ENCODE data around the gene ZNF774. TPM values are rescaled to one million over a fixed set of nuclear protein-coding genes. Genes with fewer than 3 reads are reported as not detected.
"Not testable (repeated sequence)": the region's sequence is repeated elsewhere in the genome, so short reads cannot be mapped to it uniquely, and the experiment has no call there.

Gene ZNF774
- polyA plus RNA-seq (2011; rRNA removed) (0.54 and 1.6 TPM in 2 replicates), polyA minus RNA-seq (2011; rRNA and poly(A)+ RNA removed) (0.47 and 0.67 TPM in 2 replicates)

DNA sequence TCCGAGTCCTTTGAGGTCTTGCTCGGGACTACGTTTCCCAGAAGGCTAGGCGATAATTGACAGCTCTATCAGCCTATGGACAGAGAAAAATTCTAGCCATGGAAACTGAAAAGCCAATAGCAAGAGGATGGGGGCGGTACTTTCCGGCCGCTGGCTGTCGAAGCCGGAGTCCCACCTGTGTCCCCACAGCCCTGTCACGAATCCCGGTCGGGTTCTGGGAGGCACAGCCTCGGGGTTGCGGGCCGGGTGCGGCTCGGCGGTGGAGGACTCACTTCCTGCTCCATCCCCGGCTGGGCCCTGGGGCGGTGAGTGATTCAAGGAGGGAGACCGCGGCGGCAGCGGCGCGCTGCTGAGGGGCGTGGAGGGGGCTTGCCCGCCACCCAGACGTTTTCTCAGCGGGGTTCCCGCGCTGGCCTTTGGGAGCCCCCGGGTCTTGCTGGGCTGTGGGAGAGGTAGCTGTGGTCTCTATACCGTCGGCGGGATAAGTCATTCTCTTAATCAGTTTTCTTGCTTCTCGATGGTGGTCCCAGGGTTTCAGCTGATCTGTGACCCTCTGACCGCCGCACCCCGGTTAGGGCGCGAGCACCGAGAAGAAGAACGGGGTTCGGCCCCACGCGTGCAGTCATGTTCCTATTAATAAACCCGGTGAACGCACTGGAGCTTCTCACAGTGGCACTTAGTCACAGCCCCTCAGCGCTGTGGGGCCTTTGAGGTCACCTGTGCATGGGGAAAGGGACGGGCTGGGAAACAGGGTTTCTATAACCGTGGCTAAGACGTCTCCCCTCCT lies at the start of gene ZNF774:
TSS of gene ZNF774 (plus strand) at position 178 of the 787 bp plus-strand sequence. CDS start 2,377 bp downstream, outside the sequence.
- peak; percentile 76 for DNase-seq (ENCODE audit: low read depth)
- no peaks in the 10 kb centered on the region for H3K36me3 ChIP-seq (ENCODE audit: control insufficient read depth, insufficient read depth, low read length)
- TF ChIP-seq, protein P1, sequence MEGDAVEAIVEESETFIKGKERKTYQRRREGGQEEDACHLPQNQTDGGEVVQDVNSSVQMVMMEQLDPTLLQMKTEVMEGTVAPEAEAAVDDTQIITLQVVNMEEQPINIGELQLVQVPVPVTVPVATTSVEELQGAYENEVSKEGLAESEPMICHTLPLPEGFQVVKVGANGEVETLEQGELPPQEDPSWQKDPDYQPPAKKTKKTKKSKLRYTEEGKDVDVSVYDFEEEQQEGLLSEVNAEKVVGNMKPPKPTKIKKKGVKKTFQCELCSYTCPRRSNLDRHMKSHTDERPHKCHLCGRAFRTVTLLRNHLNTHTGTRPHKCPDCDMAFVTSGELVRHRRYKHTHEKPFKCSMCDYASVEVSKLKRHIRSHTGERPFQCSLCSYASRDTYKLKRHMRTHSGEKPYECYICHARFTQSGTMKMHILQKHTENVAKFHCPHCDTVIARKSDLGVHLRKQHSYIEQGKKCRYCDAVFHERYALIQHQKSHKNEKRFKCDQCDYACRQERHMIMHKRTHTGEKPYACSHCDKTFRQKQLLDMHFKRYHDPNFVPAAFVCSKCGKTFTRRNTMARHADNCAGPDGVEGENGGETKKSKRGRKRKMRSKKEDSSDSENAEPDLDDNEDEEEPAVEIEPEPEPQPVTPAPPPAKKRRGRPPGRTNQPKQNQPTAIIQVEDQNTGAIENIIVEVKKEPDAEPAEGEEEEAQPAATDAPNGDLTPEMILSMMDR (IDR thresholded peaks at IDR 0.05; ENCODE audit: insufficient read depth, low read depth, low read length): no peak
- CTCF ChIA-PET: interaction anchor here (0.8 to 2.6 kb wide), 4 partner anchors 9 to 130 kb away, joined by 3 to 9 read pairs (median 6); no protein-coding TSS in a partner anchor
- peak within 1 kb of the TSS; percentile 88 for H3K4me3 ChIP-seq (ENCODE audit: low read depth, low read length)
- POLR2A ChIA-PET: no interaction called here
- no peaks in the 10 kb centered on the region; the same call in 1 of the 2 replicates for H3K27me3 ChIP-seq (ENCODE audit: control insufficient read depth, insufficient read depth, low read length)

DNA sequence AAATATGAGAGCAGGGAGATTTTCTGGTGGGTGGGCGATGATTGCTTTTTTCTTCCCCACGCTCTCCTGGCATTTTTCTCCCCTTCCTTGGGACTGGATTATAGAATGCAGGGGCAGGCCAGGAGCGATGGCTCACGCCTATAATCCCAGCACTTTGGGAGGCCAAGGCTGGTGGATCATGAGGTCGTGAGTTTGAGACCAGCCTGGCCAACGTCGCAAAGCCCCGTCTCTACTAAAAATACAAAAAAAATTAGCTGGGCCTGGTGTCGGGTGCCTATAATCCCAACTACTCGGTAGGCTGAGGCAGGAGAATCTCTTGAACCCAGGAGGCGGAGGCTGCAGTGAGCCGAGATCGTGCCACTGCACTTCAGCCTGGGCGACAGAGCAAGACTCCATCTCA lies 46.7 kb upstream of the ZNF774 start:
- H3K36me3 ChIP-seq (ENCODE audit: control insufficient read depth, insufficient read depth, low read length); H3K27me3 ChIP-seq (ENCODE audit: control insufficient read depth, insufficient read depth, low read length); DNase-seq (ENCODE audit: low read depth); H3K4me3 ChIP-seq (ENCODE audit: low read depth, low read length); POLR2A ChIA-PET: not testable (repeated sequence)
- CTCF ChIA-PET: interaction anchor here (1.2 to 5.4 kb wide), 4 partner anchors 13 to 177 kb away, joined by 3 to 39 read pairs (median 26); no protein-coding TSS in a partner anchor

DNA sequence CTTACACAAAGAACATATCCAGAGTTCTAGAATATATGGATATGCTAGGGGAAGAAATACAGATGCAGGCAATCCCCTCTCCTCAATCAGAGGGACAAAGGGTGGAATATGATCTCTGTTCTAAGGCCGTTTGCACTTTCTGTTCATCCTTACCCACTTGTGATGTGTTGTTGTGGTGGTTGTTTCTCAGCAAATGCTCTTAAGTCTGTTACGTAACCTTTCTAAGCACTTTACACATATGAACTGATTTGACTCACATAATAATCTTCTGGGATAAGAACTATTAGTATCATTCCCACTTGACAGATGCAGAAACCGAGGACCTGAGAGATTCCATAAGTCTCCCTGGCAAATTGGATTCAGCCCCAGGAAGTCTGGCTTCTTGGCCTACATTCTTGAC lies 46.2 kb upstream of the ZNF774 start:
- POLR2A ChIA-PET: no interaction called here

DNA sequence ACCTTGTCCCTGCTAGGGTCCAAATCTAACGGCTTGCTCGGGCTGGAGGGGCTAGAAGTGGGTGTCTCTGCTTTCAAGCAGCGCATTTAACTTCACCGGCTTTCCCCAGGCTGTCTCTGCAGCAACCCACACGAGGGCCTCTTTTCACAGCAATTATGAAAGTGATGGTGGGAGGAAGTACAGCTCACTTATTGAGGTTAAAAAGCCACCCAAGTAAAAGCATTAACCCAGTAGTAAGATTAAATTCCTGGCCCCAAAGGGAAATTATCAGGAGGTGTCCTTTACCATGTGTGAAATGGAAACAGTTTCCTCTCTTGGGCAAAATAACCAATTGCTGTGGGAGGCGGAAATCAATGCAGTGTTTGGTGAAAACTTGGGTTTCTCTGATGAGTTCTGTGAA lies 45.5 kb upstream of the ZNF774 start:
- TF ChIP-seq, protein P1 (IDR thresholded peaks at IDR 0.05; ENCODE audit: insufficient read depth, low read depth, low read length): no peak
- POLR2A ChIA-PET: no interaction called here
- CTCF ChIA-PET: interaction anchor here (1.2 to 5.4 kb wide), 5 partner anchors 10 to 176 kb away, joined by 3 to 39 read pairs (median 14); no protein-coding TSS in a partner anchor
- no peaks in the 10 kb centered on the region for H3K27me3 ChIP-seq (ENCODE audit: control insufficient read depth, insufficient read depth, low read length)
- no peak for DNase-seq (ENCODE audit: low read depth)
- no peaks in the 10 kb centered on the region for H3K36me3 ChIP-seq (ENCODE audit: control insufficient read depth, insufficient read depth, low read length)
- H3K4me3 ChIP-seq (ENCODE audit: low read depth, low read length): no peak overlapping the region

More for the DNA sequence above, 46.2 kb upstream of the ZNF774 start:
- no peak for DNase-seq (ENCODE audit: low read depth)
- CTCF ChIA-PET: interaction anchor here (1.2 to 5.4 kb wide), 5 partner anchors 9 to 176 kb away, joined by 3 to 39 read pairs (median 14); no protein-coding TSS in a partner anchor
- Histone ChIP-seq H3K27me3 (ENCODE audit: control insufficient read depth, insufficient read depth, low read length) (no peaks in the 10 kb centered on the region), H3K4me3 (ENCODE audit: low read depth, low read length) (no peak overlapping the region), H3K36me3 (ENCODE audit: control insufficient read depth, insufficient read depth, low read length) (no peaks in the 10 kb centered on the region)
- TF ChIP-seq, protein P1 (IDR thresholded peaks at IDR 0.05; ENCODE audit: insufficient read depth, low read depth, low read length): no peak

DNA sequence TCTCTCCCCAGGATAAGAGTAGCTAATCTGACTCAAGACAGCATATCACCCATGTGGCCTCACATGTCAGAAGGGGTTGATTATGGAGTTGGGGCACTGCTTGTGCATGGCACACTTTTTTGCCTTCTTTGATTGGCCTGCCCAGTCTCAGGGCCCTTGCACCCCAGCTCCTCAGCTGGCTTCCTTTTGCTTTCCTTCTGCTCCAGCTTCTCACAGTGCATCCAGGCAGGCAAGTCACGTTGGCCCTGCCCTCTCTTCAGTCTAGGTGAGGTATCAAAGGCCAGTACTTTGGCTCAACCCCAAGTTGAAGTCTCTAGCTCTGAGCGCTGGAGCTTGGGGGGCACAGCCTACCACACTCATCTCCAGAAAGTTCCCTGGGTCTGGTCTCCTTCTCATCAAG lies 44.4 kb upstream of the ZNF774 start:
- H3K4me3 ChIP-seq (ENCODE audit: low read depth, low read length): no peak overlapping the region
- no peaks in the 10 kb centered on the region for H3K36me3 ChIP-seq (ENCODE audit: control insufficient read depth, insufficient read depth, low read length)
- CTCF ChIA-PET: interaction anchor here (3.0 to 5.4 kb wide), 3 partner anchors 12 to 174 kb away, joined by 14 to 39 read pairs (median 39); no protein-coding TSS in a partner anchor
- POLR2A ChIA-PET: interaction anchor here (0.6 kb wide), 1 partner anchor 196 kb away, joined by 5 read pairs; no protein-coding TSS in a partner anchor
- DNase-seq (ENCODE audit: low read depth): no peak
- TF ChIP-seq, protein P1 (IDR thresholded peaks at IDR 0.05; ENCODE audit: insufficient read depth, low read depth, low read length): no peak
- no peaks in the 10 kb centered on the region for H3K27me3 ChIP-seq (ENCODE audit: control insufficient read depth, insufficient read depth, low read length)
